Erythroblast (primary cell): ENCODE data around the gene LDHAL6B.

Experiments
- GATA1 ChIP-seq: IDR thresholded peaks from 2 replicates; pipeline ENCODE4 v1.6.1; 2011; ENCODE audit warnings: low read depth, mild to moderate bottlenecking, control low read depth, low read length, moderate library complexity
- POLR2A ChIP-seq: IDR thresholded peaks from 2 replicates; pipeline ENCODE4 v1.6.1; 2011; ENCODE audit warnings: mild to moderate bottlenecking, low read length

GRCh38 chr15:59194639-59195325 lies 11.9 kb upstream of the LDHAL6B start:
- TF ChIP-seq POLR2A (no peak), GATA1 (no peak)
